Measurements from ENCODE around the gene INTS4. TPM values are rescaled to one million over a fixed set of nuclear protein-coding genes. Genes with fewer than 3 reads are reported as not detected.
A peak's percentile ranks its signal among the peaks of the same experiment; 100 is the strongest.
"Not testable (repeated sequence)": the region's sequence is repeated elsewhere in the genome, so short reads cannot be mapped to it uniquely, and the experiment has no call there.

Gene INTS4
- total RNA-seq, 2 donors from 2014 or later, result 48.9 to 53.4 TPM

DNA sequence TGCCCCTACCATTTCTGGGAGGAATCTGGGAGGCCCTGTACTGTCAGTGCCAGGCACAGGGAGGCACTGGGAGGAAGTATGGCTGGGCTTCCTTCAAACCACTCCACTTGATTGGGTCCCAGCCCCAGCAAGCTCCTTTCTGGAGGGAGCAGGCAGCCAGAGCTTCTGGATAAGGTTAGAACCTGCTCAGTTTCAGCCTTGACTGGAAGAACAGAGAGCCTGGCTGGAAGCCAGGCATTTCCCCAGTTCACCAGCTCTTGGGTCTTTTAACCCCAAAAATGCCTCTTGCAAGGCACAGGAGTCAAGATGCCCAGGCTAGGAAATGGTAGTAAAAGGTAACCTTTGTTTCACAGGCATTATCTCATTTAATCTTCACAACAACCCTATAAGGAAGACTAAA is 37.6 kb upstream of the INTS4 start:
- H3K36me3 Mint-ChIP-seq (ENCODE audit: low read depth), result peaks cover 2% of the 10 kb centered on the region
- no peak overlapping the region for H3K27ac Mint-ChIP-seq
- no peaks in the 10 kb centered on the region for H3K9me3 ChIP-seq (ENCODE audit: control insufficient read depth, low read length, poor library complexity, severe bottlenecking)
- H3K4me3 Mint-ChIP-seq, result no peak overlapping the region
- peaks cover 16% of the 10 kb centered on the region for H3K27me3 Mint-ChIP-seq
- no peak for DNase-seq
- ATAC-seq, result no peak
- H3K4me1 Mint-ChIP-seq, result no peaks in the 10 kb centered on the region

DNA sequence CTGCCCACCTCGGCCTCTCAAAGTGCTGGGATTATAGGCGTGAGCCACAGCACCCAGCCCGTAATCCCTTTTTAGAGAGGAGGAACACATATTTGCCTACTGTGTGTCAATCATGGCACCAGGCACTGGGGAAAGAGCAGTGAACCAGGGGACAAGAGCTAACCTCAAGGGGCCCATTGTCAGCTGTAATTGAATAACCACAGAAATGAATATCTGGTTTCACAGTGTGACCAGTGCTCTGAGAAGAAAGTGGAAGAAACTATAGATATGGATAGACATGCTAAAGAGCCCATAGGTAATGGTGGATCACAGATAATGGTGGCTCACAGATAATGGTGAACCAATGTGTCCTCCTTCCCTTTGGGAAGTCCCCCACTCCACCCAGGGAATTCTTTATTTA is 37.2 kb upstream of the INTS4 start:
- H3K27ac Mint-ChIP-seq, result no peak overlapping the region
- no peak for ATAC-seq
- H3K4me1 Mint-ChIP-seq, result no peaks in the 10 kb centered on the region
- H3K9me3 ChIP-seq (ENCODE audit: control insufficient read depth, low read length, poor library complexity, severe bottlenecking), result no peaks in the 10 kb centered on the region
- peaks cover 16% of the 10 kb centered on the region for H3K27me3 Mint-ChIP-seq
- H3K36me3 Mint-ChIP-seq (ENCODE audit: low read depth), result peaks cover 2% of the 10 kb centered on the region
- DNase-seq, result no peak
- no peak overlapping the region for H3K4me3 Mint-ChIP-seq

DNA sequence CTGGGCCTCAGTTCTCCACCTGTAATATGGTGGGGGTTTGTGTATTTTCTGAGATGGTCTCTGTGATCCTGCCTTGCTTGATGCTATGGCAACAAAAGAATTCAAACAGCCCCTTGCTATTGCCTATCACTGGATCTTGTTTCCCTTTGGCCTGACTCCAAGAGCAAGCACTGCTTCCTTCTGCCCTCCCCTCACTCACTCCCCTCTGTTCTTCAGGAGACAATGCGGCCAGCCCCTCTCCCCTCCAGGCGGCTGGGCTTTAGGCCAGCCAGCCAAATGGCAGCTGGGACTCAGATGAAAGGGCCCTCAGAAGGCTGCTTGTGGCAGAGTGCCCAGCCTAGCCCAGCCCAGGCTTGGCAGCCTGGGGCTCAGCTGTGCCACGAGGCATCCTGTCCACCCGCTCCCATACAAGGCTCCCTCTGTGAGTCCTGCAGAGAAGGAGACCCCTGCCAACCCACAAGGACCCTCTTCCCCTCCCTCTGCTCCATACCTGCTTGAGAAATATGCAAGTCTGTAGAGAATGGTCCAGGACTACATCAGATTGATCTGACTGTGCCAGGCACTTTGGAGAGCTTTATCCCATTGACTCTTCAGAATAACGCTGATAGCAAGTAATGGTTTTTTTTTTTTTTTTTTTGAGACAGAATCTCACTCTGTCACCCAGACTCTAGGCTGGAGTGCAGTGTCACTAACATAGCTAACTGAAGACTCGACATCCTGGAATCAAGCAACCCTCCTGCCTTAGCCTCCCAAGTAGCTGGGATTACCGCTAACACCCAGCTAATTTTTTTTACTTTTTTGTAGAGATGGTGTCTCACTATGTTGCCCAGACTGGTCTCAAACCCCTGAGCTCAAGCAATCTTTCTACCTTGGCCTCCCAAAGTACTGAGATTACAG is 36.2 kb upstream of the INTS4 start:
- no peaks in the 10 kb centered on the region for H3K4me1 Mint-ChIP-seq
- peaks cover 16% of the 10 kb centered on the region for H3K27me3 Mint-ChIP-seq
- no peak overlapping the region for H3K27ac Mint-ChIP-seq
- H3K4me3 Mint-ChIP-seq, result no peak overlapping the region
- peaks cover 2% of the 10 kb centered on the region for H3K36me3 Mint-ChIP-seq (ENCODE audit: low read depth)
- ATAC-seq (no peak), DNase-seq (no peak)
- no peaks in the 10 kb centered on the region for H3K9me3 ChIP-seq (ENCODE audit: control insufficient read depth, low read length, poor library complexity, severe bottlenecking)

DNA sequence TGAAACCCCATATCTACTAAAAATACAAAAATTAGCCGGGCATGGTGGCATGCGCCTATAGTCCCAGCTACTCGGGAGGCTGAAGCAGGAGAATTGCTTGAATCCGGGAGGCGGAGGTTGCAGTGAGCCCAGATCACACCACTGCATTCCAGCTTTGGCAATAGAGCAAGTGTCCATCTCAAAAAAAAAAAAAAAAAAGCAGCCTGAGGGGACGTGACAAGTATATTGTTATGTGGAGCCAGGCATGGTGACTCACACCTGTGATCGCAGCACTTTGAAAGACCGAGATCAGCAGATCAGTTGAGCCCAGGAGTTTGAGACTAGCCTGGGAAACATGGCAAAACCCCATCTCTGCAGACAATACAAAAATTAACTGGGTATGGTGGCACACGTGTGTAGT is 34.0 kb upstream of the INTS4 start:
- not testable (repeated sequence) for H3K27ac Mint-ChIP-seq; ATAC-seq; H3K36me3 Mint-ChIP-seq (ENCODE audit: low read depth); H3K27me3 Mint-ChIP-seq; H3K4me1 Mint-ChIP-seq; DNase-seq; H3K9me3 ChIP-seq (ENCODE audit: control insufficient read depth, low read length, poor library complexity, severe bottlenecking)
- H3K4me3 Mint-ChIP-seq, result peak overlapping the region; percentile 41

DNA sequence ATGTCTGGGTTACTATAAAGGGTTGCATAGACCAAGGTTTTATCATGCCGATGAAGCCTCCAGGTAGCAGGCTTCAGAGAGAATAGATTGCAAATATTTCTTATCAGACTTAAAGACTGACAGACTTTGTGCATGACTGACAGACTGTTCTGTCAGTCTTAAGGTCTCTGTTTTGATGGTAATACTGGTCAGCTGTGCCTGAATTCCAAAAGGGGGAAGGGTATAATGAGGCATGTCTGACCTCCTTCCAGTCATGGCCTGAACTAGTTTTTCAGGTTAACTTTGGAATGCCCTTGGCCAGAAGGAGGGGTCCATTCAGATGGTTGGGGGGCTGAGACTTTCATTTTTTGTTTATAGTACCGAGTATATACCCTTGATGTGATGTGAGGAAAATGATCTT is 33.3 kb upstream of the INTS4 start:
- ATAC-seq (no peak), DNase-seq (no peak)
- no peaks in the 10 kb centered on the region for H3K9me3 ChIP-seq (ENCODE audit: control insufficient read depth, low read length, poor library complexity, severe bottlenecking)
- Mint-ChIP-seq H3K36me3 (ENCODE audit: low read depth) (peaks cover under 1% of the 10 kb centered on the region), H3K4me3 (no peak overlapping the region), H3K4me1 (peaks cover 1% of the 10 kb centered on the region), H3K27ac (no peak overlapping the region), H3K27me3 (peaks cover 4% of the 10 kb centered on the region)

DNA sequence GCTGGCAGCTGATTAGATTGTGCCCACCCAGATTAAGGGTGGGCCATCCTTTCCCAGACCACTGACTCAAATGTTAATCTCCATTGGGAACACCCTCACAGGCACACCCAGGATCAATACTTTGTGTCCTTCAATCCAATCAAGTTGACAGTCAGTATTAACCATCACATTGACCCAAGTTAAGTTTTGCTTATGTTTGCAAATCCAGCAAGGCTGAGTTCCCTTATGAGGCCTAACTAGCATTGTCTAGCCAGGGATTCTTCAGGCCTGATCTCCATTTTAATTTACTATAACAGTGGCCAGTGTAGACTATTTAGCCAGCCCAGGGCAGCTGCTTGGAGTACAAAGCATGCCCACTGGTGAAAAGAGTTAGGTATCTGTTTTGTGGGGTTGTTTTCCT is 30.9 kb upstream of the INTS4 start:
- peaks cover 8% of the 10 kb centered on the region for H3K36me3 Mint-ChIP-seq (ENCODE audit: low read depth)
- peaks cover 17% of the 10 kb centered on the region for H3K27me3 Mint-ChIP-seq
- peaks cover 6% of the 10 kb centered on the region for H3K4me1 Mint-ChIP-seq
- DNase-seq, result no peak
- H3K4me3 Mint-ChIP-seq, result no peak overlapping the region
- no peaks in the 10 kb centered on the region for H3K9me3 ChIP-seq (ENCODE audit: control insufficient read depth, low read length, poor library complexity, severe bottlenecking)
- ATAC-seq, result no peak
- H3K27ac Mint-ChIP-seq, result no peak overlapping the region

DNA sequence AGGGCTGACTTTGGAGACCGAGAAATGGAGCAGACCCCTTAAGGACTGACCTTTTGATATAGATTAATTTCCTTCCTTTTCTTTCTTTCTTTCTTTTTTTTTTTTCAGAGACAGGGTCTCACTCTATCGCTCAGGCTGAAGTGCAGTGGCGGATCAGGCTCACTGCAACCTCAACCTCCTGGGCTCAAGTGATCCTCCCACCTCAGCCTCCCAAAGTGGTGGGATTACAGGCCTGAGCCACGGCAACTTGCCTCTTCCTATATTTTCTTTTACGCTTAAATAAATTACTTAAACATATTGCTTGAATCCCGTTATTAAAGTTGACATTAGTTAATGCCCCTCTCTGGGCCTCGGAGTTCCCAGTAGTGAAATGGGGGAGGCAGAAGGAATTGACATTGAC is 29.0 kb upstream of the INTS4 start:
- DNase-seq (no peak), ATAC-seq (no peak)
- Mint-ChIP-seq H3K36me3 (ENCODE audit: low read depth) (peaks cover 8% of the 10 kb centered on the region), H3K27me3 (peaks cover 25% of the 10 kb centered on the region), H3K27ac (no peak overlapping the region), H3K4me1 (peaks cover 6% of the 10 kb centered on the region), H3K4me3 (no peak overlapping the region)
- no peaks in the 10 kb centered on the region for H3K9me3 ChIP-seq (ENCODE audit: control insufficient read depth, low read length, poor library complexity, severe bottlenecking)

DNA sequence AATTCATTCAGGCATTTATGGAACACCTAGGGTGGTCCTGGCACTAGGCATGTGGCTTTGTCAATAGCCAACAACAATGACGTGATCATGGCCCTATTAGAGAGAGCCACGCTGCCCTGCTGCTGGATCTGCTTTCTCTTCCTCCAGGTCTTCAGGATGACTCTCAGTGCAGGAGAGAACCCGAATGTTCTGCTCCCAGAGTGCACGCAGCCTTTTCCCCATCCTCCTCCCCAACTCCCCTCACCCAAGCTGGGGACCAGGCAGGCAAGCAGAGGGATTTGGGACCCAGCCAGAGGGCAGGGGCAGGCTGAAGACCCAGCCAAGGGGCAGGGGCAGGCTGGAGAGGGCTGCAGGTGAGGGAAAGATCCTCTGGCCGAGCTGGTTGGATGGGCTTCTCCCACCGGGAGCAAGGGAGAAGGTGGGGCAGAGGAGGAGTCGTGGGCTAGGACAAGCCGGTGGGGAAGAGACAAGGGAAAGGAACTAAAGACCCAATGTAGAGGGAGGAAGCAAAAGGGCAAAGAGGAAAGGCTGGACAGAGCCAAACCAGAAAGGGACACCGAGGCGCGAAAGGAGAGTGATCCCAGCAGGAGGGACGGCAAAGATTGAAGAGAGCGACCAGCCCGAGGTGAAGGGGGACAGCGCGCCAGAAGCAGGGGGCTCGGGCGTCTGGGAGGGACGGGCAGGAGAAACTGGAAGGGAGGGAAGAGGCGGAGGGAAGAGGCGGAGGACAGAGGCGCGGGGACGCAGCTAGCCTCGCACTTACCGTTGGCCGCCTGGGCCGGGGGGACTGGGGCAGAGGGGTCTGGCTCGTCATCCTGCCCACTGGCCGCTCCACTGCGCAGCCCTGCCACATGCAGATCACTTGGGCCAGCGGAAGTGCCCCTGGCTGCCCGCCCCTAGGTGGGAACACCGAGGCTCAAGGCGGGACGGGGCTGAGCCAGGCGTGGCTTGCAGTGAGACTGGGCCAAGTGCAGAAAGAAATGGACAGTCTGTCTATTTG is 28.2 kb upstream of the INTS4 start, which contains the start of gene KCTD14:
Gene KCTD14 (minus strand): TSS at position 880 of the 1,000 bp plus-strand sequence. CDS start 27 bp downstream, at position 853.
- peaks cover 6% of the 10 kb centered on the region for H3K4me1 Mint-ChIP-seq
- ATAC-seq (no peak), DNase-seq (no peak)
- peaks cover 8% of the 10 kb centered on the region for H3K36me3 Mint-ChIP-seq (ENCODE audit: low read depth)
- peak within 1 kb of the TSS; percentile 34 for H3K4me3 Mint-ChIP-seq
- H3K27me3 Mint-ChIP-seq, result peaks cover 25% of the 10 kb centered on the region
- no peak within 1 kb of the TSS for H3K27ac Mint-ChIP-seq
- no peaks in the 10 kb centered on the region for H3K9me3 ChIP-seq (ENCODE audit: control insufficient read depth, low read length, poor library complexity, severe bottlenecking)

DNA sequence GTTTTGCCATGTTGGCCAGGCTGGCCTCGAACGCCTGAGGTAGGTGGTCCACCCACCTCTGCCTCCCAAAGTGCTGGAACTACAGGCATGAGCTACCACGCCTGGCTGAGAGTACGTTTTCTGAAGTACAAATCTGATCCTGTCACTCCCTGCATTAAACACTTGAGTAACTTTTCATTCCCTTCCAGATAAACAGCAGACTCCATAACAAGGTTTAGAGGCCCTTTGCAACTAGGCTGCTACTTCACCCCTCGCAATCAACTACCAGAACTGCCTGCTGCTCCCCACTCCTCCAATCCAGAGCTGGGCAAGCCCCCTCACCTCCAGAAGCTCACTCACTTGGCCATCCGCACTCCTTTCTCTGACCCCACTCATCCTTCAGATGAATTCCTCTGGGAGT is 27.1 kb upstream of the INTS4 start:
- Mint-ChIP-seq H3K36me3 (ENCODE audit: low read depth) (peaks cover 8% of the 10 kb centered on the region), H3K4me3 (no peak overlapping the region), H3K27me3 (peaks cover 25% of the 10 kb centered on the region), H3K4me1 (peaks cover 6% of the 10 kb centered on the region), H3K27ac (no peak overlapping the region)
- DNase-seq (no peak), ATAC-seq (no peak)
- H3K9me3 ChIP-seq (ENCODE audit: control insufficient read depth, low read length, poor library complexity, severe bottlenecking), result no peaks in the 10 kb centered on the region

DNA sequence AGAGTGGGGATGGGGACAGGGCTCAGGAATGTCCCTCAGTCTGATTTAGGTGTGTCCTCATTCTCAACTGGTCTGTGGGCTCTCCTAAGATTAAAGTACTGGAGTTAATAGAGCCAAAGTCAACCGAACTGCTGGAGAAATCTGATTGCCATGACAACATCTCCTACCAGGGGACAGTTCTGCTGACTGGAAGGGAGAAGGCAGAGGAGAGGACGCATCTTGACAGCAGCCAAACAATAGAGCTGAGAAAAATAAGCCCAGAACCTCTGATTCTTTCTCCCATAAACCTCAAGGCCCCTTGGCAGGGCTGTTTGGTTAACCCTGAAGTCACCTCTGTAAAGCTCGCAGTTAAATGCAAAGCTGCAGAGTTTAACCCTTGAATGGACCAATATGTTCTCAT is 25.8 kb upstream of the INTS4 start:
- ATAC-seq (no peak), DNase-seq (no peak)
- no peak overlapping the region for H3K27ac Mint-ChIP-seq
- peaks cover 35% of the 10 kb centered on the region for H3K27me3 Mint-ChIP-seq
- H3K9me3 ChIP-seq (ENCODE audit: control insufficient read depth, low read length, poor library complexity, severe bottlenecking), result no peaks in the 10 kb centered on the region
- peaks cover 9% of the 10 kb centered on the region for H3K4me1 Mint-ChIP-seq
- peaks cover 8% of the 10 kb centered on the region for H3K36me3 Mint-ChIP-seq (ENCODE audit: low read depth)
- H3K4me3 Mint-ChIP-seq, result no peak overlapping the region

DNA sequence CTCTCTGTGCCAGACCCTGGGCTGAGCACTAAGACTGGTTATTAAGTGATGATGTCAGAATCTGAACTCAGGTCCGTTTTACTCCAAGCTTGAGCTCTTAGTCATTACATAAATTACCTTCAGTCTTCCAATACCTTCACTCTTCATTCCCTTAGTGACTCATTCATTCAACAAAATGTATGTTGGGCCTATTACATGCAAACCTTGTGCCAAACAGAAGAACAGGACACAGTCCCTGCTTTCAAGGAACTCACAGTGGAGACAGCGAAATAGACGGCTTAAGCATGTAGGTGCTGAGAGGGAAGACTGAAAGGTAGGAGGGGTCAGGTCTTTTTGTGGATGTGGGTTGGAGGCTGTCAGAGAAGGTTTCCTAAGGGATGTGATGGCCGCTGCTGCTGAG is 25.3 kb upstream of the INTS4 start:
- Mint-ChIP-seq H3K36me3 (ENCODE audit: low read depth) (peaks cover 8% of the 10 kb centered on the region), H3K4me1 (peaks cover 9% of the 10 kb centered on the region), H3K4me3 (no peak overlapping the region), H3K27ac (no peak overlapping the region), H3K27me3 (peaks cover 38% of the 10 kb centered on the region)
- ATAC-seq (no peak), DNase-seq (no peak)
- H3K9me3 ChIP-seq (ENCODE audit: control insufficient read depth, low read length, poor library complexity, severe bottlenecking), result no peaks in the 10 kb centered on the region

DNA sequence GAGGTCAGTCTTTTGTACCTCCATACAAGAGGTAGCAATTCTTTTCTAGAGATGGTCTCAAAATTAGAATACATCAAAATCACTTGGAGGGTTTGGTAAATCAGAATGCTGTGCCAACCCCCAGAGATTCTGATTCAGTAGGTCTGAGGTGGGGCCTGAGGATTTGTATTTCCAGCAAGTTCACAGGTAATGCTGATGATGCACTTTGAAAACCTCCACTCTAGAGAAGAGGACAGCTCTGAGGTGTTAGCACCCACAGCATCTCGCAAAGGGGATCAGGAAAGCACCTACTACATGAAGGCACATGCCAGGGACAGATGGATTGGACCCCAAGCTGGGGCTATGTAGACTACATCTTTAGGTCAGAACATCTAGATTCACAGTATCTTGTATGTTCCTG is 21.4 kb upstream of the INTS4 start:
- no peak for ATAC-seq
- Mint-ChIP-seq H3K27ac (no peak overlapping the region), H3K4me3 (no peak overlapping the region), H3K36me3 (ENCODE audit: low read depth) (no peaks in the 10 kb centered on the region), H3K4me1 (peaks cover 4% of the 10 kb centered on the region), H3K27me3 (peaks cover 20% of the 10 kb centered on the region)
- H3K9me3 ChIP-seq (ENCODE audit: control insufficient read depth, low read length, poor library complexity, severe bottlenecking), result no peaks in the 10 kb centered on the region
- no peak for DNase-seq

DNA sequence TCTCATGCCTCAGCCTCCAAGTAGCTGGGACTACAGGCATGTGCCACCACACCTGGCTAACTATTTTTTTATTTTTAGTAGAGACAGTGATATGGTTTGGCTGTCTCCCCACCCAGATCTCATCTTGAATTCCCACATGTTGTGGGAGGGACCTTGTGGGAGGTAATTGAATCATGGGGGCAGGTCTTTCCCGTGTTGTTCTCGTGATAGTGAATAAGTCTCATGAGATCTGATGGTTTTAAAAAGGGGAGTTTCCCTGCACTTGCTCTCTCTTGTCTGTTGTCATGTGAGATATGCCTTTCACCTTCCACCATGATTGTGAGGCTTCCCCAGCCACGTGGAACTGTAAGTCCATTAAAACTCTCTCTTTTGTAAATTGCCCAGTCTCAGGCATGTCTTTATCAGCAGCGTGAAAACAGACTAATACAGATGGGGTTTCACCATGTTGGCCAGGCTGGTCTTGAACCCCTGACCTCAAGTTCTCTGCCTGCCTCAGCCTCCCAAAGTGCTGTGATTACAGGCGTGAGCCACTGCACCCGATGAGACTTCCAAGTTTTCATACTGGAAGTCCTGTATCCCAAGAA is 20.6 kb upstream of the INTS4 start:
- not testable (repeated sequence) for H3K9me3 ChIP-seq (ENCODE audit: control insufficient read depth, low read length, poor library complexity, severe bottlenecking); H3K36me3 Mint-ChIP-seq (ENCODE audit: low read depth); H3K4me1 Mint-ChIP-seq; DNase-seq; H3K27ac Mint-ChIP-seq; ATAC-seq; H3K4me3 Mint-ChIP-seq
- peaks cover 18% of the 10 kb centered on the region for H3K27me3 Mint-ChIP-seq

Measured in T-helper 17 cell (primary cell).